CD4-positive, alpha-beta T cell treated with Interleukin-17A for 4 hours (primary cell): ENCODE measurements around the gene ADARB1.

ENCODE experiments used
- DNase-seq: peaks from one replicate; pipeline ENCODE4 v3.0.0-alpha.2; 2020; ENCODE audit warnings: mixed read lengths

The ADARB1 gene

GRCh38 chr21:45243603-45244002 is 169.2 kb downstream of the ADARB1 start:
- no peak for DNase-seq

GRCh38 chr21:45244799-45245340 is 170.5 kb downstream of the ADARB1 start:
- DNase-seq, result no peak

- DNase-seq, result no peak
These were observed 172.3 kb downstream of the ADARB1 start for GRCh38 chr21:45246386-45247320.

GRCh38 chr21:45248301-45248892 is 174.0 kb downstream of the ADARB1 start:
- DNase-seq, result no peak

- DNase-seq, result no peak
These were observed 174.6 kb downstream of the ADARB1 start for GRCh38 chr21:45248893-45249381.

DNA sequence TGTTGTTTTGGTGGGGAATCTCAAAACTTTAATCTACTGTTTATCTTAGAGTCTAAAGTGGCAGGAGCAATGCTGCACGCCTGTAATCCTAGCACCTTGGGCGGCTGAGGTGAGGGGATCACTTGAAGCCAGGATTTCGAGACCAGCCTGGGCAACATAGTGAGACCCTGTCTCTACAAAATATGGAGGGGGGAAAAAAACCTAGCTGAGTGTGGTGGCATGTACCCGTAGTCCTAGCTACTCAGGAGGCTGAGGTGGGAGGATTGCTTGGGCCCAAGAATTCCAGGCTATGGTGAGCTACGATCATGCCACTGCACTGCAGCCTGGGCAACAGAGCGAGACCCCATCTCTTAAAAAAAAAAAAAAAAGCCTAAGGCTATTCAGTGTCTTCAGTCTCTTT is 175.2 kb downstream of the ADARB1 start:
- DNase-seq, result no peak

- DNase-seq, result no peak
These were observed 175.9 kb downstream of the ADARB1 start for GRCh38 chr21:45250272-45250671.

- DNase-seq, result no peak
These were observed 176.7 kb downstream of the ADARB1 start for GRCh38 chr21:45250914-45251634.

DNA sequence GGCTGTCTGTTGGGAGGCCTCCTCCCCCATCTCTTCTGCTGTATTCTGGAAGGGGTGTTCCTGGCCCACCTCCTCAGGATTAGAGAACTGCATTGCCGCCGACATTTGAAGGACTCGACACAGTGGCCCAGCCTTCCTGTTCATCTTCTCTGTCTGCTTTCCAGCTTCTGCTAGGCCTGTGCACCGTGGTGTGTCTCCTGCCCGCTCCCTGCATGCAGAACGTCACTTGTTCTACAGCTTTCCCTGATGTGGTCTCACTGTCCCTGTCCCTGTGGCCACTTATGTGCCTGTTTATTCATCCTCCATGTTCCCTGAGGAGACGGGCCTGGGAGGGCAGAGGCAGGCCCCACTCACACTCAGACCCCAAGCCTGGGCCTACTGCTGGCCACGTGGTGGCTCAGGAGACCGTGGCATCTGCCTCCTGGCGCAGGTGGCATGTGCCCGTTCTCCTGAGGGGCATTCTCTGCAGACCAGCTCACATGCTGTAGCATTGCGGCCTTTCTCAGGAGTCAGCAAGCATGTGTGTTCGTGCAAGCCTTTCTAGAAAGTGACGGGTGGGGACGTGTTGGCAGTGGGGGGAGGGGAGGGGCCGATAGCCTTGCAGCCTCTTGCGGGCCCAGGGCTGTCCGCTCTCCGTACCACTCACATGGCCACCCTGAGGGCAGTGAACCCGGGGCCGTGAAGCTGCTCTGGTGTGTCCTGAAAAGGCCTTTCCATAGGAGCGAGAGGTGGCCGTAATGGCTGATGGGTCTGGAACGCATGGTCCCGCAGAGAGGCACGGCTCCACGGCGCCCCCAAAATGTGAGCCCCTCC is 177.5 kb downstream of the ADARB1 start:
- DNase-seq, result no peak

DNA sequence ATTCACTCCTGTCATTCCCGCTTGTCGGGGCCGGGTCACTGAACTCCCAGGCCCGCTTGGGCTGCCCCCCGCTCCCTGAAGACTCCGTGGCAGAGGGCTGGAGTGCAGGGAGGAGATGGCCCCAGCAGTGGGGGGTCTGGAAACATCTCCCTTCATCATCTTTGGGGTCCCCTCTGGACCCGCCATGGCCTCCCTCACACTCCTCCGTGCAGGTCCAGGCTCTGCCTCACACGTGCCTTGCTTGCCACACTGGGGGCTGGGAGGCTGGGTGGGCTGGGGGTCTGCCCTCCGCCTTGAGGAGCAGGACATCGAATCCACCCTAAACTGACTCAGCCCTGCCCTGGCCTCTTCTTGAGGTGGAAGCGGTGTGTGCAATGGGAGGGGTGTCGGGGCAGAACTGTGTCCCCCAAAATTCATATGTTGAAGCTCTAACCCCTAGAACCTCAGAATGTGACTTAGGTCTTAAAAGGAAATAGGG is 178.1 kb downstream of the ADARB1 start:
- no peak for DNase-seq

DNA sequence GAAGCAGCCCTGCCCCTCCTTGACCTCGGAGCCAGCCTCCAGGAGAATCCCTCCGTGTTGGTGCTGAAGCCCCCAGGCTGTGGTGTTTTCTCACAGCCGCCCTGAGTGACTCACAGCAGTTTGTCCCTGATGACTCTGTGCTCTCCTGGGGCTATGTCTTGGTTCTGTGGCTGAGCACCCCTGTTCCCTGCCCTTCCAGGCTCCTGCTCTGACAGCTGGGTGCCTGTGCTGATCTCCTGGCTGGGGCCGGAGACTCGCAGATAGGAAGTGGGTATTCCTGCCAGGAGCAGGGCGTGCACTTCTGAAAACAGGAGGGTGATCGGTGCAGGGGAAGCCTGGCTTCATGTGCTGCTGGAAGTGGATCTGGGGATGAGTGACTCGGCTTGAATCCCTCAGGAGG is 178.8 kb downstream of the ADARB1 start:
- DNase-seq, result no peak

GRCh38 chr21:45253633-45254459 is 179.5 kb downstream of the ADARB1 start:
- no peak for DNase-seq

- DNase-seq, result no peak
These were observed 180.1 kb downstream of the ADARB1 start for GRCh38 chr21:45254460-45254930.

DNA sequence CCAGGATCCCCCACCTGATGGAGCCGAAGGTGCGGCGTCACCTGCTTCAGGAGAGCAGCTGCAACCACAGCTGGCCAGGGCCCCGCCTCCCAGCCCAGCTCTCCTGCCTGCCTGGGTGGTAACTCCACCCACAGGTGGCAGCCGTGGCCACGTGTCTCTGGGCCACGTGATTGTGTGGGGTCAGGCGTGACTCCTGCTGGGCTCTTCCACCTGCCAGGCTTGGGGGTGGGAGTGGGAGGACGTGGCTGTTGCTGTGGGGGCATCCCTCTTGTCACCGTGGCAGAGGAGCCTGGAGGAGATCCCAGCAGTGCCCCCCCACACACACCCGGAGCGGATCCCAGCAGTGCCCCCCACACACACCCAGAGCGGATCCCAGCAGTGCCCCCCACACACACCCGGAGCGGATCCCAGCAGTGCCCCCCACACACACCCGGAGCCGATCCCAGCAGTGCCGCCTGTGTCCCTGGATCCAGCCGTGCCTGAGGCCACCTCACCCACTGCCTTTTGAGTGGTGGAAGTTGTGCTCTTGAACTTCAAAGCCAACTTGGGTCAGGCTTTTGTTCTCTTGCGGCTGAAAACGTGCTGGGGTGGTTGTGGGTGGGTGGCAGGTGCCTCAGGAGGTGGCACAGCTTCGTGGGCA is 181.1 kb downstream of the ADARB1 start:
- no peak for DNase-seq

GRCh38 chr21:45256021-45256911 is 181.9 kb downstream of the ADARB1 start:
- no peak for DNase-seq

DNA sequence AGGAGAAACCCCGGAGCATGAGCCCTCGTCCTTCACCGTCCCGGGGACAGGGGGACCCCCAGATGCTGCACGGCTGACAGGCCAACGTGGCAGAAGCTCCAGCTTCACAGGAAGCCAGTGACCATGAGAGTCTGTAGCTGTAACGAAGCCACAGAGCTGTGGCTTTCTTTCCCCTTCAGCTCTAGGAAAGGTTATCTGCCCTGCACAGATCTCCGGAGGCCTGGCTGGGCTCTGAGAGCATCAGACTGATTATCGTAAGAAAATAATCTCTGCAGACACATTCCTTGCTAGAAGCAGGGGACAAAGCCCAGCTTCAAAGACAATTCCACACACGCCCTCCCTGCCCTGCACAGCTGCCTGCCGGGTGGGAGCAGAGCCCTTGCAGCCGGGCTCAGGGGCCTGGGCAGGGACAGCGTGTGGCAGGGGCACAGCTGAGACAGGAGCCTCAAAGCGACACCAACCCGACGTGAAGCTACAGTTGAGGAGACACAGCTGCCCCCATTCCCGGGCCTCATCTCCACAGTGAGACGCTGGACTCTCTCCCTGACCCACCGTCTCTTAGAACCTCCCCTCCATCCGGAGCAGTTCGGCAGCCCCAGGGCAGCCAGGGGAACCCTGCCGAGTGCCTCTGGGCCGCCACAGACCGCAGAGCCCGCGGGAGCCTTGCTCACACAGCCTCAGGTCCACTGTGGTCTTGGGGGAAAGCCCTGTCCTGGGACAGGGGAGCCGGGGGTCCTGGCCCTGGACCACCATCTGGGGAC is 182.7 kb downstream of the ADARB1 start:
- DNase-seq, result no peak

DNA sequence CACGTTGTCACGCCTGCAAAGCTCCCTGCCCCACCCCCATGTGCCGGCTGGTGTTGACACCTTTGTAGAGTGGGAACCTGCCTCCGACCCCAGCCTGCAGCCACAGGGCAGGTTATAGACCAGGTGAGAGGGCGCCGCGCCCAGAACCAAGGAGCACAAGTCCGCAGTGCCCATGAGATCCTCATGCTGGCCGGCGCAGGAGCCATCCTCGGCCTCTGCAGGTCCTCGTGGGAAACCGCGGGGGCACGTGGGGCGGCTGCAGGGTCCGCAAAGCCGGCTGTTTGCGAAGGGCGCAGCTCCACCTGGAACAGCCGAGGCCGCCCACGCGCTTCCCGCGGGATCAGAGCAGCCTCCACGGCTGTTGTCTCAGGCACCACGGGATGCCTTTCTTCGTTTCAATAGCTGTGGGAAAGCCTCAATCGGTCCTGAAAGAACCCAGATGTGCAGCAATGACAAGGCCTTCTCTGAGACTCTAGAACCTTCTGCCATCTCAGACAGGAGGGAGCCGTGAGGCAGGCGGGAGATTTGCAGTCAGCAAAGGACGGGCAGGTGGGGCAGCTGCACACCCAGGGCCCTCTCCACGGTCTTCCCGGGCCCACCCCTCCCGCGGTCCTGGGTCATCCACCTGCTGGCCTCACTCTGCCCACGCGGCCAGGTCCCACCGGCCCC is 183.4 kb downstream of the ADARB1 start:
- DNase-seq, result no peak

GRCh38 chr21:45258466-45258865 is 184.1 kb downstream of the ADARB1 start:
- DNase-seq, result no peak
